ENCODE measurements around the gene OSMR.

OSMR gene

GRCh38 chr5:38845526-38846378 lies at the start of gene OSMR (continued):
- TF ChIP-seq PRDM10 (tag by site-specific recombination; IDR thresholded peaks at IDR 0.05) (peak; percentile 62), ATF2 (tag by site-specific recombination; IDR thresholded peaks at IDR 0.05; ENCODE audit: low read depth) (no peak), ZNF473 (tag by site-specific recombination; IDR thresholded peaks at IDR 0.05) (no peak), ZNF76 (tag by site-specific recombination; IDR thresholded peaks at IDR 0.05; ENCODE audit: borderline replicate concordance, low read depth) (peak; percentile 86), ZNF600 (tag by site-specific recombination; IDR thresholded peaks at IDR 0.05) (peak; percentile 74), ZIC2 (tag by site-specific recombination; IDR thresholded peaks at IDR 0.05) (peak; percentile 26; the same call in 1 of the 2 replicates), ZEB2 (tag by site-specific recombination; IDR thresholded peaks at IDR 0.05) (peak; percentile 83; the same call in 1 of the 2 replicates), ZSCAN23 (tag by site-specific recombination; IDR thresholded peaks at IDR 0.05) (no peak), ZFP69B (tag by site-specific recombination; IDR thresholded peaks at IDR 0.05) (peak; percentile 98), ZNF555 (tag by site-specific recombination; conservative IDR thresholded peaks at IDR 0.05) (no peak), ZBTB10 (tag by site-specific recombination; IDR thresholded peaks at IDR 0.05) (no peak), INSM2 (tag by site-specific recombination; IDR thresholded peaks at IDR 0.05) (peak; percentile 69), ZNF221 (tag by site-specific recombination; IDR thresholded peaks at IDR 0.05; ENCODE audit: borderline replicate concordance) (no peak), PATZ1 (tag by site-specific recombination; IDR thresholded peaks at IDR 0.05) (peak; percentile 93), ZNF211 (tag by site-specific recombination; IDR thresholded peaks at IDR 0.05; ENCODE audit: low read depth) (no peak), ZNF248 (tag by site-specific recombination; IDR thresholded peaks at IDR 0.05) (no peak), ZNF521 (tag by site-specific recombination; IDR thresholded peaks at IDR 0.05) (no peak), EGR2 (tag by site-specific recombination; IDR thresholded peaks at IDR 0.05; ENCODE audit: low read depth) (peak; percentile 61), ZNF624 (tag by site-specific recombination; IDR thresholded peaks at IDR 0.05) (no peak), YY2 (tag by site-specific recombination; IDR thresholded peaks at IDR 0.05) (no peak), SCRT2 (tag by site-specific recombination; IDR thresholded peaks at IDR 0.05) (no peak)

All from HEK293 (cell line).